Measurements from ENCODE around the gene SERGEF.

Gene SERGEF

DNA sequence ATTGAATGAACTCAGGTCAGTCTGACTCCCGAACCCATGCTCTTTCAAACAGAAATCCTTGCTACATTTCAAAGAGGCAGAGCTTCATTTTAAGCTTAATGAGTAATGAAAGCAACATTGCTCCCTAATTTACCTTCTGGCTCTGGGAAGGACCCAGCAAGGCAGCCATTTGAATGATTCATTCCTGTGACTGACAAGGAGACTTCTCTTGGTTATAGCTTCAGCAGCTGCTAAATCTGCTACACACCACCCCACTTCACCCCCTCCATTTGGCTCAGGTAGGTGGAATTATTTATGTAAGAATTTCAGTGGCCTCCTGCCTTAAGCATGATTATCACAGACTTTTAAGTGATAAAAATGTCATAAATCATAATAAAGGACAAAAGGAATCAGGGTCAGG, 160.6 kb downstream of the SERGEF start:
- DNase-seq = no peak

DNA sequence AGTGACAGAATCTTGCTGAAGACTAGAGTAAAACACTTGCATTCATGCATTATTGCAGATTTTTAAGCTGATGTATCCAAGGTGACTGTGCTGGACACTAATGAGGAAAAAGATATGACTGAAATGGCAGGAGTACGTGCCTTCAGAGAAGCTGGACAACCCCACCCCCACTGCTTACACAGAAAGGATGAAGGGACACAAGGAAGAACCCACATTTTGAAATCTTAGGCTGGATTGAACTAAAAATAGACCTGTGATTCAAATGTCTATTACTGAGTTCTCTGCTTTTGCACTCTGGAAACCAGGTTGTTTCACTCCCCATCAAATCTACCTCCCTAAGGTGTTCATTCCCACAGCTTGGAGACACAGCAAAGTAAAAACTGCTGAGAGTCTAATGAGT, 161.2 kb downstream of the SERGEF start:
- no peak for DNase-seq

GRCh38 chr11:17850336-17850735, 162.5 kb downstream of the SERGEF start:
- no peak for DNase-seq

DNA sequence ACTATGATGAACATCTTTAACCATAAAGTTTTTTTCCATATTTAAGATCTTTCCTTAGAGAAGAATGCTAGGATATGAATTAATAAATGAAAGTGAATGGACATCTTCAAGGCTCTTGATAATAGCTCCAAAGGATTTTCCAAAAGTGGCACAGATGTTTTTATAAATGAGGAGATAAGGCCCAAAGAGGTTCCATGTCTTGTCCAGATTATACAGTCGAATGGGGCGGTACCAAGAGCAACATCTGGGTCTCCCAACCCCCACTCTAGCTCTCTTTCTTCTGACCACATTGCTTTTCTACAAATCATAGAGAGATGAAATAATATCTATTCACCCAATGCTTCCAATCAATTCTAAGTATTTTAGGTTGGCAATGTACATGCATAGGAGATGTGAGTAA, 164.1 kb downstream of the SERGEF start:
- no peak for DNase-seq

GRCh38 chr11:17846852-17847453, 165.9 kb downstream of the SERGEF start:
- no peak for DNase-seq

GRCh38 chr11:17845431-17845881, 167.4 kb downstream of the SERGEF start:
- DNase-seq = no peak

- DNase-seq = no peak
Observed at GRCh38 chr11:17840101-17840548, 172.7 kb downstream of the SERGEF start.

DNA sequence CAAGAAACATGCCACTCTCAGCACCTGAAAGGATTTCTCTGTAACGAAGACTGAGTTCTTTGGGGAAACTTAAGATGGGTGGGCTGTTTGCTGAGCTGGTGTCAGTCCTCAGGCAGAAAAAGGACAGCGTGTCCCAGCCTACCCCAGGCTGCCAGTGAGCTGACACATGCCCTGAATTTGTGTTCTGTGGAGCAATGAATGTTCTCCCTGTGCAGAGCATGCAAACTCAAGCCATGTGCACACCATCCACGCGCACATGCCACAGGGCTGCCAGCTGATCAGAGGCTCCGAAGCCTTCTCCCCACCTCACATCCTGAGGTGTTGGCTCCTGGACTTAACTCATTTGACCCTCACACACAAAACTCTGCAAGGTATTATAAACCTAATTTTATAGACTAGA, 173.4 kb downstream of the SERGEF start:
- DNase-seq = no peak

- DNase-seq = no peak
Observed at GRCh38 chr11:17838102-17838501, 174.7 kb downstream of the SERGEF start.

DNA sequence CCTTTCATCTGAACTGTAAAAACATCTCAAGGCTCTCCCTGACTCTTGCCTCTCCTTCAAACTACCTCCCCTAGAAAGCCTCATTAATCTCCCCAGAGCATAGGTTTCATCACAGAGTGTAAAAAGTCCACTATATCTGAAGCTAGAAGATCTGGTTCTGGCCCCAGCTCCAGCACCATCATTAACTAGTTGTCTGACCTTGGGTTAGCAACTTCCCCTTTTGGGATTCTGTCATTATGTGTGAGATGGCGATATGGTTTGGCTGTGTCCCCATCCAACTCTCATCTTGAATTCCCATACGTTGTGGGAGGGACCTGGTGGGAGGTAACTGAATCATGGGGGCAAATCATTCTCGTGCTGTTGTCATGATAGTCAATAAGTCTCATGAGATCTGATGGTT, 181.0 kb downstream of the SERGEF start:
- no peak for DNase-seq

- no peak for DNase-seq
Observed at GRCh38 chr11:17831228-17831627, 181.6 kb downstream of the SERGEF start.

- no peak for DNase-seq
Observed at GRCh38 chr11:17828311-17828751, 184.5 kb downstream of the SERGEF start.

GRCh38 chr11:17827006-17827405, 185.8 kb downstream of the SERGEF start:
- DNase-seq = peak; percentile 11

DNA sequence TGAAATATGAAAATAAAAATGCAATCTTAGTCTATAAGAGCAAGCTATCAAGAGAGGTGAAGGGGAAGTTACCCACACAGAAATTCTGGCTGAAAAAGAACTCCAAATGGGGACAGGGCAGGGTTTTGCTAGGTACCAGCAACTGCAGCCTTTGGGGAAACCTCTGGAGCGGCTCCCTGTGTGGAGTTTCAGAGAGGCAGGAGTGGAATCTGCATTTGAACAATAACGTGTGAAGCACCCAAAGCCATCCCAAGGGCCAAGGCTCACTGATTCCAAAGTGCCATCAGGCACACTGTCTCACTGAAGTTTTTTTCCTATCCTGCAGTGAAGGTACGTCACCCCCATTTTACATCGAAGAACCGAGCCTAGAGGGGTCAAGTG, 190.5 kb downstream of the SERGEF start:
- no peak for DNase-seq

DNA sequence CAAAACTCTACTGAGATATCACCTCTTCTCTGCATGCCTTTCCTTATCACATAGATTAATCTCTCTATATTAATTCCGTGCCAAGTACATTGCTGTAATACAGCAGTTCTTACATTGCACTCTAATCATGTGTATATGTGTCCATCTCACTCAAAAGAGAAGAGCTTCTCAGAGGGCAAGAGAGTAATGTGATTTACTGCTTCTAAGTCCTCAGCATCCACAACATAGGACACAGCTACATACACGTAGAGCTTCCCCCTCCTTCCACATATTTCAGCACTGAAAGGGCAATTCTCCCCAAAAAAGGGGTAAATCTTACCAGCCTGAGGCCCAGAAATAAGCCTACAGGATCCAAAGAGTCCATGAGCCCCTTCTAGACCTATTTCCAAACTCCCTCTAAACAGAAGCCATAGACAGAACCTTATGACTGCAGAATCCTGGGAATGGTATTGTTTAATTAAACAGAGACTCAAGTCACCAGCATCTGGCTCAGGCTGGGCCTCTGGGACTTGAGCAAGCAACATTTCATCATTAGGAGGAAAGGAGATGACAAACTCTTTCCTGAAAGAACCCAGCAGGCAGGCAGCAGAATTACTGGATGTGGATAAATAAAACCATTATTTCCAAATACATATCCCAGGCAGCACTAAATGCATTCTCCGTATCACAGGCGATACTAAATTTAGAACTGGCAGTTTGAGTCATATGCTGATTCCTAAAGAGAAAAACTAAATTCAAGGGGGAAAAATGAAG, 191.0 kb downstream of the SERGEF start:
- DNase-seq = no peak

GRCh38 chr11:17816232-17816931, 196.5 kb downstream of the SERGEF start:
- no peak for DNase-seq

- DNase-seq = no peak
Observed at GRCh38 chr11:17814546-17814945, 198.3 kb downstream of the SERGEF start.

GRCh38 chr11:17813391-17814059, 199.3 kb downstream of the SERGEF start:
- no peak for DNase-seq

DNA sequence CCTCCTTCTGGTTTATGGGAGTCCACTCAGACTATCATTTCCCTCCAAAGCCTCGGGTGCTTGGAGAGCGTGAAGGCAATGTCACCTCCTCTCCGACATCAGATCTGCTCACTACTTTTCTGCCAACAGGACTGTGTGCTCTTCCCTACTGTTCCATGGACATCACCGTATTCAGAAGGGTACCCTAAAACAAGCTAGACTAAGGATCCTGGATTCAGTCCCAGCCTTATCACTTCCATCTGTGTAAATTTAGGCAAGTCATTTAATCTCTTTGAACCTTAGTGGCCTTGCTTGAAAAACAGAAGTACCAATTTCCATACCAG, 200.0 kb downstream of the SERGEF start:
- no peak for DNase-seq

GRCh38 chr11:17812091-17812864, 200.6 kb downstream of the SERGEF start:
- peak; percentile 56 for DNase-seq

DNA sequence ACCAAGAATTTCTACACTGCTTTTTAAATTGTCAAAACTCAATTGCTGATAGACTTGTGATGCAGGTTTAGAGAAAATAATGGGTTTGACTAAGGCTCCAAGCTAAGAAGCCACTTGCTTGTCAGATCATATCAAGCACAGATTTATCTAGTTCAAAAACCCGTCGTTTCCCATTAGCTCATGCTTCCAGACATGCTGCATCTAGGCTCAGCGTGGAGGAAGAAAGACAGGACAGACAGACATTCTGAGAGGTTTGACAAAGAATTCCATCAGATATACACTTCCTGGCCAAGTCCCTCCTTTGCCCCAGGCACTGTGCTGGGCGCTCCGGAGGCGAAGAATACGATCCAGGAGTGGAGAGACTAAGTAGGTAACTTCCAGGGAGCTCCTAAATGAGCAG, 201.5 kb downstream of the SERGEF start:
- no peak for DNase-seq

DNA sequence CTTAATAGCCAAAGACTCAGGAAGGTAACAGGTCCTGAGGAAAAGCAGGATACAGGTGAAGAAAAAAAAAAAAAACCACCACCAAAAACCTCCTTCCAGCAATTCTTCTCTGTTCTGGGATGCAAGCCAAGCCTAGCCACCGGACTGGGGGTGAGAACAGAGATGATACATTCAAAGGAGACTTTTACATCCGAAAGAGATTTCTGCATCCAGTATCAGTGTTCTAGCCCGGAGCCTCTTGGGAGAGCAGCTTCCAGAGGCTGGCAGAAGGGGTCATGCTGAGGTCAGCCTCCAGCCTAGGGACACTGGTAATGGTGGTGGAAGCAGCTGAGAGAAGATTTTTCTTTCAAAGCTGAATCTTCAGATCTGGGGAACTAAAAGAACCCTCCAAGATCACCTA, 202.1 kb downstream of the SERGEF start:
- no peak for DNase-seq

GRCh38 chr11:17810041-17810440, 202.8 kb downstream of the SERGEF start:
- no peak for DNase-seq
